BJ (cell line): ENCODE measurements around the gene SPP2. TPM values are rescaled to one million over a fixed set of nuclear protein-coding genes. Genes with fewer than 3 reads are reported as not detected.

Source experiments
- CTCF ChIA-PET: fragments of 350-600 bp; formaldehyde crosslinking; extraction: SDS; loops from one replicate; lab custom pipeline; 2021; ENCODE audit warnings: antibody characterized with exemption, inconsistent platforms; lab: Yijun Ruan, JAX
- POLR2A ChIA-PET: fragments of 300-600 bp; sonication (Branson Sonifier 250); formaldehyde crosslinking; extraction: SDS; loops from one replicate; lab custom pipeline; 2021; ENCODE audit warnings: antibody characterized with exemption; lab: Charles Lee
- DNase-seq: peaks from one replicate; pipeline ENCODE4 v3.0.0-alpha.2; 2011; ENCODE audit warnings: low read depth
- H3K27me3 ChIP-seq: 2 replicates; pipeline ENCODE4 v1.6.0; 2011; ENCODE audit warnings: low read length; ENCODE audit not compliant: control insufficient read depth, insufficient read depth
- H3K36me3 ChIP-seq: 2 replicates; pipeline ENCODE4 v1.5.1; 2011; ENCODE audit warnings: low read length; ENCODE audit not compliant: control insufficient read depth, insufficient read depth
- H3K4me3 ChIP-seq: 2 replicates; pipeline ENCODE4 v1.5.1; 2011; ENCODE audit warnings: low read depth, mild to moderate bottlenecking, control low read depth, low read length
- CTCF ChIP-seq: IDR thresholded peaks from 2 replicates; pipeline ENCODE4 v1.5.1; 2011; ENCODE audit warnings: low read depth, mild to moderate bottlenecking, control low read depth, inconsistent platforms, low read length, moderate library complexity; ENCODE audit not compliant: insufficient read depth
- polyA plus RNA-seq: library from polyadenylated mRNA; depleted of rRNA; stranded (reverse); fragments of >200 nt; gene quantifications from 2 replicates; pipeline ENCODE4 v1.2.3, GENCODE V29; 2011

Gene SPP2
- polyA plus RNA-seq, 1 experiment, result not detected

- TF ChIP-seq CTCF, result no peak
- H3K36me3 ChIP-seq, result no peaks in the 10 kb centered on the region
- CTCF ChIA-PET, result no interaction called here
Measured at GRCh38 chr2:234066587-234066986, 16.1 kb downstream of the SPP2 start.

GRCh38 chr2:234071664-234072063, 21.2 kb downstream of the SPP2 start:
- no peak for DNase-seq
- Histone ChIP-seq H3K36me3 (no peaks in the 10 kb centered on the region), H3K4me3 (no peak overlapping the region), H3K27me3 (no peaks in the 10 kb centered on the region)
- ChIA-PET CTCF (interaction anchor here (0.6 kb wide), 1 partner anchor 1147 kb away, joined by 3 read pairs; no protein-coding TSS in a partner anchor), POLR2A (no interaction called here)
- TF ChIP-seq CTCF, result no peak

More at GRCh38 chr2:234066587-234066986, 16.1 kb downstream of the SPP2 start:
- no peak for DNase-seq
- Histone ChIP-seq H3K27me3 (no peaks in the 10 kb centered on the region), H3K4me3 (no peak overlapping the region)
- POLR2A ChIA-PET, result no interaction called here

GRCh38 chr2:234072454-234072853, 22.0 kb downstream of the SPP2 start:
- POLR2A ChIA-PET, result no interaction called here
- H3K4me3 ChIP-seq, result no peak overlapping the region
- TF ChIP-seq CTCF, result no peak
- CTCF ChIA-PET, result no interaction called here
- no peak for DNase-seq
- no peaks in the 10 kb centered on the region for H3K27me3 ChIP-seq
- H3K36me3 ChIP-seq, result no peaks in the 10 kb centered on the region

- ChIA-PET CTCF (no interaction called here), POLR2A (no interaction called here)
- Histone ChIP-seq H3K36me3 (no peaks in the 10 kb centered on the region), H3K4me3 (no peak overlapping the region), H3K27me3 (no peaks in the 10 kb centered on the region)
- DNase-seq, result no peak
- no peak for TF ChIP-seq CTCF
Measured at GRCh38 chr2:234074751-234075517, 24.4 kb downstream of the SPP2 start.

- DNase-seq, result no peak
- Histone ChIP-seq H3K36me3 (no peaks in the 10 kb centered on the region), H3K4me3 (no peak overlapping the region), H3K27me3 (no peaks in the 10 kb centered on the region)
- no peak for TF ChIP-seq CTCF
- ChIA-PET CTCF (no interaction called here), POLR2A (no interaction called here)
Measured at GRCh38 chr2:234075518-234075915, 25.0 kb downstream of the SPP2 start.
